H54 (cell line): ENCODE measurements around the gene KEL.

Source experiments
- DNase-seq: peaks from one replicate; pipeline ENCODE4 v3.0.0; 2011; ENCODE audit warnings: low spot score, mixed read lengths; ENCODE audit not compliant: insufficient read length
- FAIRE-seq: peaks from 3 replicates; lab custom pipeline; 2011; peaks lifted over from hg19 to GRCh38; lab: Jason Lieb, UNC
- POLR2A ChIP-seq: IDR thresholded peaks from 2 replicates; pipeline ENCODE4 v1.6.1; 2011; ENCODE audit warnings: low read depth, mild to moderate bottlenecking, low read length

Gene KEL

GRCh38 chr7:142910031-142910433 lies 52.1 kb downstream of the KEL start:
- FAIRE-seq (no peak), DNase-seq (no peak)
- TF ChIP-seq POLR2A = no peak

- TF ChIP-seq POLR2A = no peak
- no peak for DNase-seq
- FAIRE-seq = no peak
These were observed 53.0 kb downstream of the KEL start for GRCh38 chr7:142908921-142909890.

- no peak for TF ChIP-seq POLR2A
- no peak for FAIRE-seq
These were observed 53.9 kb downstream of the KEL start for GRCh38 chr7:142908290-142908689.

GRCh38 chr7:142906643-142907042 lies 55.5 kb downstream of the KEL start:
- DNase-seq = no peak
- no peak for TF ChIP-seq POLR2A
- no peak for FAIRE-seq

More at GRCh38 chr7:142908290-142908689, 53.9 kb downstream of the KEL start:
- DNase-seq = no peak

GRCh38 chr7:142905759-142906158 lies 56.4 kb downstream of the KEL start:
- no peak for FAIRE-seq
- no peak for DNase-seq
- TF ChIP-seq POLR2A = no peak

- FAIRE-seq = no peak
- no peak for TF ChIP-seq POLR2A
- no peak for DNase-seq
These were observed 58.0 kb downstream of the KEL start for GRCh38 chr7:142904128-142904527.

GRCh38 chr7:142901426-142902259 lies 60.5 kb downstream of the KEL start:
- no peak for FAIRE-seq
- DNase-seq = no peak
- TF ChIP-seq POLR2A = no peak

GRCh38 chr7:142899661-142900060 lies 62.5 kb downstream of the KEL start:
- DNase-seq (no peak), FAIRE-seq (no peak)
- TF ChIP-seq POLR2A = no peak

GRCh38 chr7:142898377-142899170 lies 63.6 kb downstream of the KEL start:
- DNase-seq = no peak
- no peak for FAIRE-seq
- no peak for TF ChIP-seq POLR2A

GRCh38 chr7:142897691-142898090 lies 64.5 kb downstream of the KEL start:
- TF ChIP-seq POLR2A = no peak
- no peak for DNase-seq
- FAIRE-seq = no peak

GRCh38 chr7:142896741-142897379 lies 65.3 kb downstream of the KEL start:
- FAIRE-seq (no peak), DNase-seq (no peak)
- TF ChIP-seq POLR2A = no peak

GRCh38 chr7:142896151-142896550 lies 66.0 kb downstream of the KEL start:
- DNase-seq (no peak), FAIRE-seq (no peak)
- TF ChIP-seq POLR2A = no peak
